Hindlimb muscle (tissue), 1 donor: ENCODE measurements around the gene TSHZ2. TPM values are rescaled to one million over a fixed set of nuclear protein-coding genes. Genes with fewer than 3 reads are reported as not detected.
"Not testable (repeated sequence)": the region's sequence is repeated elsewhere in the genome, so short reads cannot be mapped to it uniquely, and the experiment has no call there.

Source experiments
- DNase-seq: peaks from one replicate; pipeline ENCODE4 v3.0.0-alpha.2; 2013
- polyA plus RNA-seq: library from polyadenylated mRNA; unstranded; fragments of 120-200 nt; gene quantifications from one replicate; pipeline ENCODE4 v1.2.1, GENCODE V29; 2013; ENCODE audit not compliant: insufficient read length

Gene TSHZ2
- polyA plus RNA-seq, 1 donor = 8.3 TPM

GRCh38 chr20:53529658-53530057 lies 557.5 kb downstream of the TSHZ2 start:
- DNase-seq = no peak

- DNase-seq = no peak
These were observed 558.3 kb downstream of the TSHZ2 start for GRCh38 chr20:53530440-53530839.

GRCh38 chr20:53532654-53533312 lies 560.6 kb downstream of the TSHZ2 start:
- not testable (repeated sequence) for DNase-seq

- DNase-seq = no peak
These were observed 561.3 kb downstream of the TSHZ2 start for GRCh38 chr20:53533500-53533899.

GRCh38 chr20:53534037-53534436 lies 561.9 kb downstream of the TSHZ2 start:
- no peak for DNase-seq

GRCh38 chr20:53535878-53536277 lies 563.7 kb downstream of the TSHZ2 start:
- DNase-seq = no peak

- DNase-seq = not testable (repeated sequence)
These were observed 564.2 kb downstream of the TSHZ2 start for GRCh38 chr20:53536382-53536781.

GRCh38 chr20:53539516-53539915 lies 567.4 kb downstream of the TSHZ2 start:
- no peak for DNase-seq
